GM12801 (cell line): Measurements from ENCODE around the gene TIMM10B.

Experiments
- TF ChIP-seq, protein P1 (sequence below): IDR thresholded peaks from one replicate; pipeline ENCODE4 v1.5.1; 2011; ENCODE audit warnings: control low read depth; ENCODE audit not compliant: insufficient read length; ENCODE audit errors: extremely low read depth

The TIMM10B gene

DNA sequence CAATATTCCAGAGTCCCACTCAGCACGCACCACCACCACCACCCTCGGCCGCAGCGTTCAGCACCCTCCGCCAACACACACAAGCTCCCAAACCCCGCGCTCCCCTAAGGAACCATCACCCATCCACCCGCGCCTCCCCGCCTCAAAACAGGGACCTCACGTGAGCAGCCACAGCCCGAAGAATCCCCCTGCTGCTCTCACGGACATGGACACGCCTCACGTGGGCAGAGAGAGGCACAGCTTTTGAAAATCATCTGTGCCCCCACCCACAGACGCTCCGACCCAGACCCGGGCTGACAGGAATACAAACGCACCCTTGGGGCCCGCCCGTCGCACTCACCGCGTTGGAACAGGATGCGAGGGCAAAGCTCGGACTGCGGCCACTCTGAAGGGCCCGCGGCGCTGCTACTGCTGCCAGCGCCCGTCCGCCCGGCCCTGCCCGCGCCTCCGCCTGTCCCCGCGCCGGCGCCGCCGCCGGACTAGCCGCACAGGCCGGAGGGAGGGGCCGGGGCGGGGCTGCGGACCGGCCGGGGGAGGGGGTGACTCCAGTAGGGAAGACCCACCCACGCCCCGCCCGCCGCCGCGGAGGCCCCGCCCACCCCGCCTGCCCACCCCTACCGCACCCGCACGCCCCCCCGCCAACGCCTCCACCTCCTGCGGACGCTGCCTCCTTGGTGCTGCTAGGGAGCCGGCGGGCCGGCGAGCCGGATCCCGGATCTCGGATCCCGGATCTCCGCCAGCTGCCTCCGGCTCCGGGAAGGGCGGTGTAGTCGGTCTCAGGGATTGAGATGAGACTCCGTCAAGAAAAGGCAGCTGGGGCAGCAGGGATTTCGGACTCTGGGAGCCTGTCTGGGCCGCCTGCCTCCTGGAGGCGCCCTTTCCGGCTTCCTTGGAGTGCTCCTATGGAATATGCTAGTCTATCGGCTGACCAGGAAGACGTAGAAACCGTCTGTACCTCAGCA, 7.6 kb upstream of the TIMM10B start, which contains the start of gene TRIM3:
Gene TRIM3, minus strand, starts transcription at position 491 of the 962 bp plus-strand sequence. CDS start 8,246 bp downstream, outside the sequence.
- TF ChIP-seq, protein P1, sequence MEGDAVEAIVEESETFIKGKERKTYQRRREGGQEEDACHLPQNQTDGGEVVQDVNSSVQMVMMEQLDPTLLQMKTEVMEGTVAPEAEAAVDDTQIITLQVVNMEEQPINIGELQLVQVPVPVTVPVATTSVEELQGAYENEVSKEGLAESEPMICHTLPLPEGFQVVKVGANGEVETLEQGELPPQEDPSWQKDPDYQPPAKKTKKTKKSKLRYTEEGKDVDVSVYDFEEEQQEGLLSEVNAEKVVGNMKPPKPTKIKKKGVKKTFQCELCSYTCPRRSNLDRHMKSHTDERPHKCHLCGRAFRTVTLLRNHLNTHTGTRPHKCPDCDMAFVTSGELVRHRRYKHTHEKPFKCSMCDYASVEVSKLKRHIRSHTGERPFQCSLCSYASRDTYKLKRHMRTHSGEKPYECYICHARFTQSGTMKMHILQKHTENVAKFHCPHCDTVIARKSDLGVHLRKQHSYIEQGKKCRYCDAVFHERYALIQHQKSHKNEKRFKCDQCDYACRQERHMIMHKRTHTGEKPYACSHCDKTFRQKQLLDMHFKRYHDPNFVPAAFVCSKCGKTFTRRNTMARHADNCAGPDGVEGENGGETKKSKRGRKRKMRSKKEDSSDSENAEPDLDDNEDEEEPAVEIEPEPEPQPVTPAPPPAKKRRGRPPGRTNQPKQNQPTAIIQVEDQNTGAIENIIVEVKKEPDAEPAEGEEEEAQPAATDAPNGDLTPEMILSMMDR, result no peak

DNA sequence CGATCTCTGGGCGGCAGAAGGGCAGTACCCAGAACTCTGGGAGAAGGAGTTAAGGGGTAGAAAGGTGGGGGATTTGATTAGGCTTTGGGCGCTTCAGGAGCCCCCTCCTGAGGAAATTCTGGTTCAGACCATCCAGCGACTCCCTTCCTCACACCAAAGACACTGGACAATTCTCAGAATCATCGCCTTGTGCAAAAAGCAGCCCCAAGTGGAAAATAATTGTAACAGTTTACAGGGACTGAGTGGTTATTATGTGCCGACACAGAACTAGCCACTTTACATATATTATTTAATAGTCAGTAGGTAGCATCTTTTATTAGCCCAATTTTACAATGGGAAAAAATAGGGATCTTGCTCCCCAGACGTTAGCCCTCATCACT, 6.9 kb upstream of the TIMM10B start:
- TF ChIP-seq, protein P1, result no peak

DNA sequence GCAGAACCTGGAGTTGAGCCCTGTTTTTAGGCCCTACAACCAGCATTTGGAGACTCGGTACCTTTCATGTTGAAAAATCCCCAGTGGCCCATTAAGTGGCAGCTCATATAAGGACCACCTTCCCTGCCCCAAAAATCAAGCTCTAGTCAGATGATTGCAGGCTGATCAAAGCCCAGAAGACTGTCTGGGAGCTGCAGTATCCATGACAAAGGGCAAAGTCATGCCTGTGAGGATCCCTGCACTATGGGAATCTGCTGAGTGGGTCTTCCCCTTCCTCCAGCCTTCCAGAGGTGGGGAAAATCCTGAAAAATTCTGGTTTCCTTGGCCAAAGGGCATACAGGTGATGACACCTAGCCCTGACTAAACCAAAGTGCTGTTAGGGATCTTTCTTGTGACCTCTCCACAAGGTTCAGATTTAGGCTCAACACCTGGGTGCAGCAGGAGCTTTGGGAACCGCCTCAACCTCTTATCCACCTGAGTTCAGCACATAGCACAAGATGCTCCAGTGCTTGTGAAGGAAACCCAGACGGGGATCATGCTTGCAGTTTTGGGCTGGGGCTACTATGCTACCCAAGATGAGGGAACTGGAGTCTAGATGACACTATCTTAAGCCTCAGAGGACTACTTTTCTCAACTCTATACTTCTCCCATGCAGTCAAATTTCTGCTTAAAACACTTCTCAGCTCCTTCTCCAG, 6.3 kb upstream of the TIMM10B start:
- TF ChIP-seq, protein P1, result no peak

DNA sequence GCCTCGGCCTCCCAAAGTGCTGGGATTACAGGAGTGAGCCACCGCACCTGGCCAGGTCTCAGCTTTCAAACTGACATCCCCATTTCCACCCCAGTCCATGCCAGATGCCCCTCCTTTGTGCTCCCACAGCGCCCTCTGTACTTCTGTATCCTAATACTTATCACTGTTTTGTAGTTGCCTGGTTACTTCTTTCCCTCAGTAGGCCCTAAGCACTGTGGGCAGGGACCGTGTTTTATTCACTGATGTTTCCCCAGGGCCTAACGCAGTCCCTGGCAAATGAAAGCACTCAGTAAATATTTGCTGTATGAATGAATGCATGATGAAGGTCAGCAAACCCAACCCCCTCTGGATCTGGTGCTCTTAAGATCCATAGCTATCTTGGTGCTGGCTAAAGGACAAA, 5.4 kb upstream of the TIMM10B start:
- TF ChIP-seq, protein P1, result no peak

DNA sequence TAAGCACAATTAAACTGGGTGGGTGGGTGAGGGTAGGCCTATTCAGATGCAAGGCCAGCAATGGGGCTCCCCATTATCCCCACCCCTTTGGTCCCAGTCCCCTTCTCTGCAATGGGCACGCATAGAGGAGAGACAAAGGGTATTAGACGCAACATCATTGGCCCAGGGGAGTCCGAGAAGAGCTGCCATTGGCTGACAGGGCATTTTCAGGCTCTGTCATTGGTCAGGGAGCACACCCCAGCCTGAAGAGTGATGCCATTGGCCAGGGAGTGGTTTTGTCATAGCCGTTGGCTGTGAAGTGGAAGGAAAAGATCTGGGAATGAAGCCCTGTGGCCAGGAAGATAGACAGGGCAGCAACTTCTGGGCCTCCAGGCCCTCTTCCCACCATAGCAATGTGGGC, 4.7 kb upstream of the TIMM10B start:
- TF ChIP-seq, protein P1, result no peak

DNA sequence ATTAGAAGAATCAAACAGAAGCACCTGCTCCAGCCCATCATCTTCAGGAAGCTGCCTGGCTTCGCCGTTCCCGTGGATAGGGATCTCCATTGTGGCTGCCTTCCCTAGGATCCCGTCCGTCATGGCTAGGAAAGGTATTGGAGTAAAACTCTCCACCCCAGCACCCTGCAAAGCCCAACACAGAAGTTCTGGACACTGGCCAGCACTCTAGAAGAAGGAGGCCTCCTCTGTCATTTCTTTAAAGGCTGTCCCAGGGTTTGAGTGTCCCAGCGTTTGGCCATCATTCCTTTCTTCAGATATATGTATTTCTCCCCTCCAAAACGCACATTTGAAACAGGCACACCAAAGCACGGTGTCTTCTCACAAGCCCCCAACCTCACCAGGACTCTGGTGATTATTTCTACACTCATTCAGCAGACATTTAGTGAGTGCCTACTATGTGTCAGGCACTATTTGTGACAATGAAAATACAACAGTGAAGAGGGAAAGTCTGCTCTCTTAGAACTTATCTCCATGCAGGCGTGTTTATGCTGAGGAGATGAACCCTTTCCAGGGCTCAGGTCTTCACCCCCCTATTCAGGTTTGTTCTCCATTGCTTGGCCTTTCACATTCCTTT, 894 bp upstream of the TIMM10B start:
- TF ChIP-seq, protein P1, result no peak

DNA sequence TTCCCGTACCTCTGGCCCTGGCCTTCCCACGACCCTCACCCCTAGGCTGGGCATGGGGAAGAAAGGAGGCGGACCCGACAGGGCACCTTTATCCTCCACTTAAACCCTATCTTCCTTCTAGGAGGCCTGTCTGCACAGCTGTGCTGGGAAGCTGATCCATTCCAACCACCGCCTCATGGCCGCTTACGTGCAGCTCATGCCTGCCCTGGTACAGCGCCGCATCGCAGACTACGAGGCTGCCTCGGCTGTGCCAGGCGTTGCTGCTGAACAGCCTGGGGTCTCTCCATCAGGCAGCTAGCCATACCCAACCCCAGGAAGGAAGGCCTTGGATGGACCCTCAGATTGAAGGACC, 599 bp downstream of the TIMM10B start:
- TF ChIP-seq, protein P1, result no peak
